HL-60/S4 treated with phorbol 12-myristate 13-acetate at 8.2 ng/mL for 4 days and 3 days (cell line): Measurements from ENCODE around the gene BCAT1.
"Not testable (repeated sequence)": the region's sequence is repeated elsewhere in the genome, so short reads cannot be mapped to it uniquely, and the experiment has no call there.

Experiments used
- in situ Hi-C: fragments of 300-500 bp; cut with MboI; formaldehyde crosslinking; loops from 2 replicates; pipeline ENCODE4 v1.15.0; 2022; ENCODE audit warnings: low sequenced_read_pairs

Gene BCAT1

DNA sequence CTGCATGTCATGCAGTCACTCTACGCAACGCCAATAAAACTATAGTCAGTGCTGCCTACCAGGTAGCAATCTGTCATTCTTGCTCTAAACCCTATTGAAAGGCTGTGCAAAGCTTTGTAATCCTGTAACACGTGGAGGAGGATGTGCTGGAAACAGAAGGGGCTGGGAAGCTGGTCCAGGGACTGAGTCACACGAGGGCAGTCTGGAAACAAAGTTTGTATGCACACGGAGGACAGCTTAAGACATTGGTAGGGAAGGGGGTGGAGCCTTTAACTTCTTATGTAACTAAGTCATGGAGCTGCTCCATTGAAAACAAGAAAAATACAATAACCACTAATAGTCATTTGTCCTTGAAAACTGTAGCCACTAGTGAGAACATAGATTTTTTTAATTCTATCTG lies 128.0 kb downstream of the BCAT1 start:
- in situ Hi-C loops, result no loop called here

DNA sequence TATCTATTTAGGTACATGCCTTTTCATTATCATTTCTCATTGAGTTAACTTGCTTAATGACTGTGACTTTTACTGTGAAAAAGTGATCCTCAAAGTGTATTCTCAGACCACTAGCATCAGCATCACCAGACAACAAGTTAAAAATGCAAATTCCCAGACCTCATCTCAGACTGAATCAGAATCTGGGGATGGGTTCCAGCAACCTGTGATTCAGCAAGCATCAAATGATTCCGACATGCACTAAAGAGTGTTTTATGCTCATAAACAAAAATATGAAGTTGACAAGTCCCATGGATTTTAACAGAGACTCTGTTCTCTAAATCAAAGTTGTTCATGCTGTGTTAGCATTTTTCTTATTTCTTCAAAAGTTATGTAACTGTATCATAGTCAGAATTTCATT lies 130.6 kb downstream of the BCAT1 start:
- in situ Hi-C loops, result no loop called here

DNA sequence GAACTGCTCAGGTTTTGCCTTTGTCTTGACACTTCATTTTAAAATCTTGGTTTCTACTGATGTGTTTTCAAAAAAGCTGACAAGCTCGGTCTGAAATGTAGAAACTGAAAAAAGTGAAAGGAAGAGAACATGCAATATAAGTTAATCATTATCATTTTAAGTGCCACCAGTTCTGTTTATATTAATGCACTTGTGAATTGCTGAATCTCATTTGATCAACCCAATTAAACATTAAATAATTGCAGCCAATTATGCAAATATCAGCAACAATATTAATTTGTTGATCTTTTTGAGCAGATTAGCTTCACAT lies 133.8 kb downstream of the BCAT1 start:
- in situ Hi-C loops, result no loop called here

DNA sequence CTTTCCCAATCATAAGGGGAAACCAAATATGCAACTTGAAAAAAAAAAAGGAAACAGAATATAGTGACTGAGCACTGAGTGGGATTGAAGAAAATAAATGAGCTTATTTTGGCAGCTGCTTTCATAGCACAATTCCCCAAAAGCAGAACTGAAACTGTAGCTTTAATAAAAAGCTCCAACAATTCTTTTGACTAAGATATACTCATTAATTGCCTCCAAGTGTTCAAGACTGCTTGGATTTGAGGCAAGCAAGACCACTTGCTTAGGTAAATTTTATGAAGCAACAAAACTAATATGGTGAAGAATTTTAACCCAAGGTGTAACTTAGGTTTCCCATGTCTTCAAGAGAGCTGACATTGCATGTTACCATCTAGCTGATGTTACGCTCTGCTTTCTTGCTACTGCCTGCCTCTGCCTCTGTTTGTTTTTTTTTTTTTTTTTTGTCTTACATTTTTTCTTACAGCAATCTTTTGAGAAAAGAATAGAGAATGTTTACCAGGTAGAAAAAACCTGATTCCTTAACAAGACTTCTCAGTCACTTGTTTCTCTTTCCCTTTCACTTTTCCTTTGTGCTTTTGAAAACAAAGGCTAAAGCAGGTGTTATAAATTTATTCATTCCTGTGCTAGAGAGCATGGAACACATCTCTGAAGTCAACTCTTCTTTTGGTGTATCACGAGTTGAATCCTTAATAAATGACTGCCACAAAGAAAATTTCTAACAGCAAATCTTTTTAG lies 134.4 kb downstream of the BCAT1 start:
- in situ Hi-C loops, result no loop called here

DNA sequence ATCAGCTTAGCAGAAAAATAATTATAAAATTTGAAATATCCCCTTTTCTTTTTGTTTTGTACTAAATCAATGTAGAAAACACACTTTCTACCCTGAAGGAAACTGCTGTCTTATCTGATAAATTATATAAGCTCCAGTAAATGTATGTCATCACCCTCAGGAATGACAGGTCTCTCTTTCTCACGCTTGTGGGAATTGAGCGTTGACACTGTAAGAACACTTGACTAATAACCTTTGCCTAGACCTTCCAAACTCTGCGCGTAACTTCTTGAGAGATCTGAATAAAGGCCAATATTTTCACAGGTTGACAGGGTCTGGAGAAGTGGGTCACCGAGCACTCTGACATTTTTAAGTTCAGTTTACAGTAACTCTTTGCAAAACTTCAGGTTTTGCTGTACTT lies 138.5 kb downstream of the BCAT1 start:
- in situ Hi-C loops, result no loop called here

DNA sequence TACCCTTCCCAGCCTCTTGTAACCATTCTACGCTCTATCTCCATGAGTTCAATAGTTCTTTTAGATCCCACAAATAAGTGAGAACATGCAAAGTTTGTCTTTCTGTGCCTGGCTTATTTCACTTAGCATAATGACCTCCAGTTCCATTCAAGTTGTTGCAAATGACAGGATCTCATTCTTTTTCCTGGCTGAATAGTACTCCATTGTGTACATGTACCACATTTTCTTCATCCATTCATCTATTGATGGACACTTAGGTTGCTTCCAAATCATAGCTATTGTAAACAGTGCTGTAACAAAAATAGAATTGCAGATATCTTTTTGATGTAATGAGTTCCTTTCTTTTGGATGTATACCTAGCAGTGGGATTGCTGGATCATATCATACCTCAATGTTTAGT lies 139.6 kb downstream of the BCAT1 start:
- in situ Hi-C loops, result not testable (repeated sequence)

DNA sequence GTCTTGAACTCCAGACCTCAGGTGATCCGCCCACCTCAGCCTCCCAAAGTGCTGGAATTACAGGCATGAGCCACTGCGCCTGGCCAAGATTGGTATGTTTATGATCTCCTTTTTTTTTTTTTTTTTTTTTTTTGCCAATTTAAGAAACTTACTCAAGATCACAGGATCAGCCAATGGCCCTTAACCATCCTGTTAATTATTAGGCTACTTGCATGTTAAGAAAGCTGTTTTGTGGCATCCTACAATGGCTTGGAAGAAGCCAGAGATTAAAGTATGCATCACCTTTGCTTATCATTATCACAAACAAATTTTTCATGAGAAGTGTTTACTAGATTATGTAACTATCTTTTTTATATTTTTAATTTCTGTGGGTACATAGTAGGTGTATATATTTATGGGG lies 140.2 kb downstream of the BCAT1 start:
- in situ Hi-C loops, result no loop called here

DNA sequence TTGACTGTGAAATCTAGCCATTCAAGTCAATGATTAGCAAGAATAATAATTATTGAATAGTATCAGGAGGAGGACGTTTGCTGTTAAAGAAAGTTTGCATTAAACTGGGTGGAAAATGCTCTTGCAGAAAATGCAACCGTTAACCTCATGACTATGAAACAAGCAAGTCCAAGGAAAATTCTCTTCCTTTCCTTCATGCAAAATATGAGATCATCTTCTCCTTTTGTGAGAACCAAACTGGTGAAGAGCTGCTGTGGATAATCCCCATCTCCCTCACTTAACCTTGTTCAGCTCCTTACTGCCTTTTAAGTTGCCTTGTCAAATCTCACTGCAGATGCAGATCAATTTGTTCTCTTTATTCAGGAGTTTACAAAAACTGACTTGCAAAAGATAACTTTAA lies 142.5 kb downstream of the BCAT1 start:
- in situ Hi-C loops, result no loop called here

DNA sequence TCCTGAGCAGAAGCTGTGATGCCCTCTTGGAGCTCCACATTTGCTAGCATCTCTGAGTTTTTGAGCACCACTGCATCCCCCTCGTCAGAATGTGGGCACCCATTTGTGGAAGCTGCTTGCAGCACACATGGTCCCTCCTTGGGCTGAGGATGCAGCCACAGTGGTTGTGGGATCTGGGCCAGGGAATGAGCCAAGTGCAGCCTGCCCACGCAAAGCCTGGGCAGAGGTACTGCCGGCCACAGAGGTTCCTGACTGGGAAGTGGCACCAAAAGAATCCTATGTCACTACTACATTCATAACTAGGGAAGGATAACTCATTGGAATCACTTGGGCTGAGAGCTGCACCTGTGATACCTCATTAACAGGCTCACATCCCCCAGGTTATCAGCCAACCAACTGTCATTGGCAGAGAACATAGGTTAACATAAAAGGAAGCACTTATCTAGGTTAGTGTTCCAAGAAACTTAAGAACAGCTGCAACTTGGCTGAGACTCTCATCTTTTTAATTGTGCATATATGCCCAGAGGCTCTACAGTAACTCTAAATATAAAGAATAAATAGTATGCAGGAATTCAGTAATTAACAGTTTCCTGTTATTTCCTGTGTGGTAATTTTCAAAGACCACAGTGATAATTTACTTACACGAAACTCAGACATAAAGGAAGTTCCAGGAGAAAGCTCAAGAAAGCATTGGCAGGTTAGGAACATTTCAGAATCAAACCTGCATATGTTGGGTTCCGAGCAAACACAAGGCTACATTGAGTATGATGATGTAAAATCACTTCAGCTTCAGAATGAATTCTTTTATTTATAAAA lies 145.3 kb downstream of the BCAT1 start:
- in situ Hi-C loops, result no loop called here

DNA sequence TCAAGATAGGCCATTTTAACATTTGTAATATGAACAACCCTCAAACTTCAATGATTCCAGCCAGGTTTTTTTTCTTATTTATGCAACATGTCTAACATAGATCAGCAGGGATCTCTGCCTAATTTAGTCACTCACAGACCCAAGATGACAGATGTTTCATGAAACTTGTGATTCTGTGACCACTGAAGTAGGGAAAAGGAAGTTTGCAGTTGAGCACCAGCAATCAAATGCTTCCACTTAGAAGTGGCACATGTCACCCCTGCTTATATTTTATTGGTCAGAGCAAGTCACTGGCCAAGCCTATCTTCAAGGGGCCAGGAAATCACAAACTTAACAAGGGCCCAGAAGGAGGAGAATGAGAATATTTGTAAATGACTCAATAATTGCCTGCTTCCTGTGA lies 150.6 kb downstream of the BCAT1 start:
- in situ Hi-C loops, result no loop called here

DNA sequence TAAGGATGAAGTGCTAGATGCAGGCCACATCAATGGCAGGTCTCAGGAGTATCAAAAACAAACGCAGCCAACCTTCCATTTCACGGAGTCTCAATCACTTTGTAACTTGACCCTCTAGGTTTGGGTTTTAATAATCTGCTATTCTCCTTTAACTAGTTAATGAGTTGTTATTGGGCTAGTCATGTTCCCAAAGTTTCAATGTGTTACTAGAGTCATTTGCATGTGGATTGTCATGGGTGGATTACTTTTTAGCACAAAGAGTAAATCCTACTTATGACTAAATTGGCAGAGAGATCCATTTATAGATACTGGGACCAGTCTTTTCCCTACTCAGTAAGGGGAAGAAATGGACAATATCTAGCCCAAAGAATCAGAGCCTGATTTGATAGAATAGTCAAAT lies 151.0 kb downstream of the BCAT1 start:
- in situ Hi-C loops, result no loop called here

DNA sequence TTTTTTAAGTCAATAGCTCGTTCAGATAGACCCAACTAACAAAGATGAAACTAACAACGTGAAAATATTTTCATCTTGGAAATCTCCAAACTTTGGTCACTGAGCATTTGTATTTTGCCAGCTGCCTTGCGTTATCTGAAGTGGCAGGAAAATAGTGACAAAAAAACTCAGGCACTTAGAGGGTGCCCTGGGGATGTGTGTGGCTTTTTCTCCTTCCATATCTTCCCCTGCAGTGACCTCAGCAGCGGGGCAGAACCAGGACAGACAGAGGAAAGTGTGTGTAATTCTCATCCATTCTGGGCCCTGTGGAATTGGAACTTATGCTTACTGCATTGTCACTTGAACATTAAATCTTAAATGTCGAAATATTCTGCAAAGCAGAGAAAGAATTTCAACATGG lies 152.0 kb downstream of the BCAT1 start:
- in situ Hi-C loops, result no loop called here

DNA sequence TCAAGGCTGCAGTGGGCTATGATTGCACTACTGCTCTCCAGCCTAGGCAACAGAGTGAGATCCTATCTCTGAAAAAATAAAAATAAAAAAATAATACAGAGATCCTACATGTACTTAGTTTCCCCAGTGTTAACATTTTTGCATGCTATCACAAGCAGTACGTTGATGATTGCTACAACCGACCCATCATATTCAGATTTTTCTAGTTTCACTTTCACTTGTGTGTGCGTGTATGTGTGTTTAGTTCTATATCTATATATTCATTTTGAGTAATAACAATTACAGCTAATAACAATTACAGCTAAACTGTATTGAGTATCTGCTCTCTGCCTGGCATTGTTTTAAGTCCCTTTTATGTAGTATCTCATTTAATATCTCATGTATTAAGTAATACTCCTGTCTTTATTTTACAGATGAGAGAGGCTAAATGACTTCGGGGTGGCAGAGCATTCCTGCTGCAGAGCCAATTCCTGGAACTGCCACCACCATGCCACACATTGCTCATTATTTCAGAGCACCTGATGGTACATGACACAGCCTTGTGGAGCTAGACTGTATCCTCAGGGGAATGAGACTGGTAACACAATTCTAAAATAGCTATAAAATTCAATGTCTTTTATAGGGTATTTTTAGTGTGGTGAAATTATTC lies 153.1 kb downstream of the BCAT1 start:
- in situ Hi-C loops, result no loop called here

DNA sequence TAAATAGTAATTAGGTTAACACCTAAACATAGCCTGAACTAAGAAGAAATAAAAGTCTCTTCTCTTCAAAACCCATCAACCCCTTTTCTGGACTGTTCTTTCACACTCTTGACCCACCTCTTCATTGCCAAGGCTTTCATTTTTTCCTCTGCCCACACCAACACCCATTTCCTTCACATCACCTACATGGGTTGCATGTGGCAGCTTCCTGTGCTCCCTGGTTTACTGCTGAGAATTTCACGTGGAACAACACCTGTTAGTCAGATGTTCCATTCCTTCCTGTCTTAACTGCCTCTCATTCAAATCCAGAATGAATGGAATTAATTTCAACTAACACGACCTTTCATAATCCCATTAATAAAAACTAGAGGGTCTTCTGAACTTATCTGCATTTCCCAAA lies 157.3 kb downstream of the BCAT1 start:
- in situ Hi-C loops, result no loop called here

DNA sequence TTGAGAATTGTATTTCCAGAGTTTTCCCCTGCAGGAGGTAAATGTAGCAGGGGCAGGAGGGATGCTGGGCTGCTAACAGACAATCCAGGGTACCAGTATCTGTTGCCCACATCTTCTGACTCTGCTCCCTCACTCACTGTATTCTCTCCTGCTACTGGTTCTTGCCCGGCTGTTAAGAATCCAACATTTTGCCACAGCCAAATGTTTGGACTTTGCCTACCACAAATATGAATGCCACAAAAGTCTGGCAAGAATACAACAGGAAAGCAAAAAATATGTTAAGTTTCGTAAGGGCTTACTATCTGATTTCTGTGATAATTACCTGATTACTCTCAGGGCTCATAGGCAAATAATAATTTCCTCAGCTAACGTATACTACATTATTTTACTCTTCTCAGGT lies 160.0 kb downstream of the BCAT1 start:
- in situ Hi-C loops, result no loop called here

DNA sequence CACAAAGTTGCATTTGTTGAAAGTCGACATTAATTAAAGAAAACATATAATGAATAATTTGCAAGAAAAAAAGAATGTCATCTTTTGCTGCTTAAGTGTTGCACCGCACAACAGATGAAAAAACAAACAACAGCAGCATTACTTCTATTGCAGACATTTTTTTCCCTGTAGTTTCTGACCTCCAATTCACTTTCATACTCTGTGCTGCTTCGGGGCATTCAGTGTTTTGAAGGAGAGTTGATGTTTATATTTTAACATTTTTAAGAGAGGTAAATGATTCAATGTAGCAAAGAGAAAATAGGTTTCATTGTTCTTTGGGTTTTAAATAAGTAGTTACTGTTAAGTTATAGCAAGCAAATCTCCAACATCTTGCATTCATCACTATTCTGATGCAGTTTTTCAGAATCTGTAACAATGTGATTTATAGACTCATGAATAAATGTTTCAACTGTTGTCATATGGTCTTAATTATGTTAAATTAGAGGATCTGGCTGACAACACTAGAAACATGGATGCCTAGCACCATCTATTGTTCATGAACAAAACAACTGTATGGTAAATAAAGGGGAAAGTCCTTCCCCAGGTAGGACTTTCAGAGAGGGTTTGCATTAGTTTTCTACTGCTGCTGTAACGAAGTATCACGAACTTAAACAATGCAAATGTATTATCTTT lies 168.1 kb downstream of the BCAT1 start:
- in situ Hi-C loops, result no loop called here

DNA sequence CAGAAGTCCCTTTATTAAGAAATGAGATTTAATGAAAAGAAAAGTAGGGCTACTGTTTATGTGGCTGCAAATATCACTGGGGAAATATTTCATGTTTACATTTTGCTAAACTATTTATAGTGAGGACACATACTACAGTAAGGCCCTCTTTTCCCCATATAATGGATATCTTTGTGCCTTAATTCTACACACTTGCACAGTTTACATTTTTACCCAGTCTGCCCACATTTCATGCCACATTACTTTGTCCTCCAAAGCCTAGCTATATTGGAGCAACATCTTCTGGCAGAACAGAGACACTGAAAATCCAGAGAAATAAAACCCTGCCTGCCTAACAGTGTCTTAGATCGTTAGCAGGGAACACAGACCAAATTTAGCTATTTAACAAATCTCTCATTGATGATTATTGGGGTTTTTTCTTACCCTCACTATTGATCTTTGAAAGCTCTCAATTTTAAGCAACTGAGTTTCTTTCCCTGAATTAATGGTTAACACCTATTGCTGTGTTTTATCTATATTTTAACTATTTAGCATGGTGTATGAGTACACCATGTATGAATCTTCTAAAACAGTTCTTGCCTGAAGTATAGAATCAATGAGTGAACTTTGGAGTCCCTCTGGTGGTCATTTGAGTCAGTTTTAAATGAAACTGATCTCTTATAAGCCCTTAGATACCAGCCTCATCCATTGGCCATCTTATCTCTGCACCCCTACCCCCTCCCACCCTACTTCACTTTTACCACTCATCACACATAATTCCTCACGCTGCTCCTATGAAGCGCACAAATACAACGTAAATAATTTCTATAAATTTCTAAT lies 170.2 kb downstream of the BCAT1 start:
- in situ Hi-C loops, result no loop called here

DNA sequence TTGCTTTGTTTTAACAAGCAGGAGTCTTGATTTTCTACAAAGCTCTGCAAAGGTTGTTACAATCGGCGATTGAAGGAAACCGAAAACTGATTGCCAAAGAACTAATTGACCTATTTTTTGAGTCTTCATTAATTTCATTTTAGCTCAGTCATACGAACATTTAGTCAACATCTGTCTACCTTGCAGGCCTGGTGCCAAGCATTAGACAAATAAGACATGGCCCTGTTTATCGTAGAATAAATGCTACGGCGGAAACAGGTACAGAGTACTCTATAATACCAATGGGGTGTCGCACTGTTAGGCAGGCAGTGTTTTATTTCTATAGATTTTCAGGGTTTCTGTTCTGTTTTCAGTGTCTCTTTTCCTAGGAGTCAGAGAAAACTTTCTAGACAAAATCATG lies 171.5 kb downstream of the BCAT1 start:
- in situ Hi-C loops, result no loop called here

DNA sequence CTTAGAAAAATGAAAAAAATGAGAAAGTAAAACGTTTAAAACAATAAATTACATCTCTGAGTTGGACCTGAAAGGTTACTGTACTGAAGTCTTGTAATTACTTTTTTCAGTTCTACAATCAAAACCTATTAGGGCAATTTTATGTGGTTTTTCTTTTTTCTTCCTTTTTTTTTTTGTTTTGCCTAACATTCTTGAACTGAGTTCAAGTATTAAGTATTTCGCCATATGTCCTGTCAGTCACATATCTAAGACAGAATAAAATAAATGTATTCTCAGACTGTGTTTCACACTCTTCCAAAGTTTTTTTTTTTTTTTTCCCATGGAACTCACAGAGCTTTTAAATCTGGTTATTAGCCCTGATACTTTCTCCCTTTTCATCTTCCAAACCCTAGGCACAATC lies 172.0 kb downstream of the BCAT1 start:
- in situ Hi-C loops, result no loop called here

DNA sequence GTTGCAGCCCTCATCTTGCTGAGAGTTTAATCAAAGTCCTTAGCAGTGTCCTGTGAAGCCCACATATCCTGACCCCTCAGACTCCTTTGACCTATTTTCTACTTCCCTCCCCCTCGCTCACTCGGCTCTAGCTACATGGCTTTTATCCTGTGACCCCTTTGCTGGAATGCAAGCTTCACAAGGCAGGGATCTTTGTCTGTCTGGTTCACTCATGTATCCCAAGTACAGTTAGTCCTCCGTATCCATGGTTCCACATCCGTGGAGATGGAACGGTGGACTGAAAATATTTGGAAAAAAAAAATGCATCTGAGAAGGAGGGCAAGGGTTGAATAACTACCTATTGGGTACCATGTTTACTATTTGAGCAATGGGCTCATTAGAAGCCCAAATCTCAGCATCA lies 173.8 kb downstream of the BCAT1 start:
- in situ Hi-C loops, result no loop called here

DNA sequence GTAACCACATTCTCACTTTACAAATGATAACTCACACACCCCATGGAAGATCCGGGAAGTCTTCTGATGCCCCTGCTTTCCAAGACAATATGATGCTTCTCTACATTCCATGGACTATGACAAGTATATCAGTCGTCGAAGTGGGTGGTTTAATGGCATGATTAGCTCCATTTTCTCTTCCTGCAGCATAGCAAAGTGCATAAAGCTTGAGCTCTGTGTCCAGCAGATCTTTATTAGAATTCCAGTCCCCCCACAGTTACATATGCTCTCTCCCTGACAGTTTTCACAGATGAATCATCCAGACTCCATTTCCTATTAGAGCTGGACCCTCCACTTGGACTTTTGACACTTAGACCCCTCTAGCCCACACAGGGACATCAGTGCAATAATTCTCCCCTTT lies 174.9 kb downstream of the BCAT1 start:
- in situ Hi-C loops, result no loop called here
